Memory B cell (primary cell): Measurements from ENCODE around the gene GLI1.
"Not testable (repeated sequence)": the region's sequence is repeated elsewhere in the genome, so short reads cannot be mapped to it uniquely, and the experiment has no call there.

Source experiments
- ATAC-seq: fragments of 150-1000 bp; cut with Tn5 transposase; 2 replicates; pipeline ENCODE4 v1.10.0; 2021; ENCODE audit warnings: low read depth, mild to moderate bottlenecking, moderate library complexity
- DNase-seq, 2 donors: peaks; one replicate each; pipeline ENCODE4 v3.0.0; 2022; ENCODE audit warnings: low spot score in 2 of 2
- H3K27ac Mint-ChIP-seq: one replicate; pipeline ENCODE4 v1.8.0; 2022; ENCODE audit warnings: mild to moderate bottlenecking, moderate library complexity, mixed read lengths
- H3K27me3 Mint-ChIP-seq: one replicate; pipeline ENCODE4 v1.8.0; 2022; ENCODE audit warnings: mixed read lengths
- H3K36me3 Mint-ChIP-seq: one replicate; pipeline ENCODE4 v1.8.0; 2022; ENCODE audit warnings: mild to moderate bottlenecking, mixed read lengths
- H3K4me1 Mint-ChIP-seq: one replicate; pipeline ENCODE4 v1.8.0; 2022; ENCODE audit warnings: mixed read lengths
- H3K4me3 Mint-ChIP-seq: one replicate; pipeline ENCODE4 v1.8.0; 2022; ENCODE audit warnings: mild to moderate bottlenecking, moderate library complexity, mixed read lengths
- H3K9me3 Mint-ChIP-seq: one replicate; pipeline ENCODE4 v1.8.0; 2022; ENCODE audit warnings: mixed read lengths

The GLI1 gene

GRCh38 chr12:57481671-57482070 lies 22.1 kb downstream of the GLI1 start:
- ATAC-seq (no peak), DNase-seq (no peak)
- Mint-ChIP-seq H3K4me3 (peak overlapping the region; percentile 43), H3K27me3 (no peaks in the 10 kb centered on the region), H3K4me1 (peaks cover 47% of the 10 kb centered on the region), H3K36me3 (no peaks in the 10 kb centered on the region), H3K9me3 (no peaks in the 10 kb centered on the region), H3K27ac (peak overlapping the region; percentile 99)

- Mint-ChIP-seq H3K27ac (peak overlapping the region; percentile 54), H3K9me3 (no peaks in the 10 kb centered on the region), H3K4me3 (no peak overlapping the region), H3K4me1 (peaks cover 39% of the 10 kb centered on the region), H3K27me3 (no peaks in the 10 kb centered on the region), H3K36me3 (no peaks in the 10 kb centered on the region)
- no peak for ATAC-seq
- no peak for DNase-seq
Measured at GRCh38 chr12:57483466-57483865, 23.9 kb downstream of the GLI1 start.

GRCh38 chr12:57485695-57486094 lies 26.1 kb downstream of the GLI1 start:
- peaks cover 33% of the 10 kb centered on the region for H3K4me1 Mint-ChIP-seq
- H3K36me3 Mint-ChIP-seq, result peaks cover 3% of the 10 kb centered on the region
- DNase-seq, result no peak
- H3K4me3 Mint-ChIP-seq, result no peak overlapping the region
- no peaks in the 10 kb centered on the region for H3K27me3 Mint-ChIP-seq
- no peak for ATAC-seq
- H3K27ac Mint-ChIP-seq, result no peak overlapping the region
- no peaks in the 10 kb centered on the region for H3K9me3 Mint-ChIP-seq

GRCh38 chr12:57487055-57487596 lies 27.5 kb downstream of the GLI1 start:
- H3K4me1 Mint-ChIP-seq, result peaks cover 26% of the 10 kb centered on the region
- no peak overlapping the region for H3K27ac Mint-ChIP-seq
- no peak overlapping the region for H3K4me3 Mint-ChIP-seq
- H3K36me3 Mint-ChIP-seq, result peaks cover 11% of the 10 kb centered on the region
- no peak for DNase-seq
- H3K9me3 Mint-ChIP-seq, result no peaks in the 10 kb centered on the region
- no peak for ATAC-seq
- H3K27me3 Mint-ChIP-seq, result no peaks in the 10 kb centered on the region

GRCh38 chr12:57487597-57488401 lies 28.2 kb downstream of the GLI1 start, which contains the start of gene MARS1:
Gene MARS1, plus strand, starts transcription at chr12:57488068. Its CDS starts 23 bp downstream, at chr12:57488091.
- Mint-ChIP-seq H3K4me3 (peak within 1 kb of the TSS; percentile 91), H3K9me3 (no peaks in the 10 kb centered on the region), H3K27me3 (no peaks in the 10 kb centered on the region), H3K27ac (peak within 1 kb of the TSS; percentile 88), H3K36me3 (peaks cover 15% of the 10 kb centered on the region), H3K4me1 (peaks cover 26% of the 10 kb centered on the region)
- DNase-seq, result peak; percentile 72 to 86
- ATAC-seq, result peak; percentile 97

- Mint-ChIP-seq H3K36me3 (peaks cover 18% of the 10 kb centered on the region), H3K27ac (peak overlapping the region; percentile 88), H3K9me3 (no peaks in the 10 kb centered on the region), H3K27me3 (no peaks in the 10 kb centered on the region), H3K4me1 (peaks cover 23% of the 10 kb centered on the region), H3K4me3 (peak overlapping the region; percentile 91)
- DNase-seq (no peak), ATAC-seq (no peak)
Measured at GRCh38 chr12:57488402-57489156, 29.0 kb downstream of the GLI1 start.

- no peak for DNase-seq
- peak overlapping the region; percentile 91 for H3K4me3 Mint-ChIP-seq
- ATAC-seq, result no peak
- peaks cover 18% of the 10 kb centered on the region for H3K36me3 Mint-ChIP-seq
- H3K4me1 Mint-ChIP-seq, result peaks cover 22% of the 10 kb centered on the region
- no peaks in the 10 kb centered on the region for H3K9me3 Mint-ChIP-seq
- H3K27me3 Mint-ChIP-seq, result no peaks in the 10 kb centered on the region
- H3K27ac Mint-ChIP-seq, result peak overlapping the region; percentile 88
Measured at GRCh38 chr12:57489157-57489641, 29.6 kb downstream of the GLI1 start.

- no peak overlapping the region for H3K27ac Mint-ChIP-seq
- H3K4me1 Mint-ChIP-seq, result peaks cover 22% of the 10 kb centered on the region
- H3K36me3 Mint-ChIP-seq, result peaks cover 18% of the 10 kb centered on the region
- no peak for ATAC-seq
- no peaks in the 10 kb centered on the region for H3K27me3 Mint-ChIP-seq
- no peaks in the 10 kb centered on the region for H3K9me3 Mint-ChIP-seq
- H3K4me3 Mint-ChIP-seq, result no peak overlapping the region
- no peak for DNase-seq
Measured at GRCh38 chr12:57490126-57490525, 30.5 kb downstream of the GLI1 start.

GRCh38 chr12:57491393-57492280 lies 32.1 kb downstream of the GLI1 start:
- peak overlapping the region; percentile 2 for H3K4me3 Mint-ChIP-seq
- H3K36me3 Mint-ChIP-seq, result peaks cover 20% of the 10 kb centered on the region
- H3K27me3 Mint-ChIP-seq, result no peaks in the 10 kb centered on the region
- no peaks in the 10 kb centered on the region for H3K9me3 Mint-ChIP-seq
- no peak for ATAC-seq
- no peak for DNase-seq
- H3K4me1 Mint-ChIP-seq, result peaks cover 22% of the 10 kb centered on the region
- H3K27ac Mint-ChIP-seq, result peak overlapping the region; percentile 39

- ATAC-seq, H3K27me3 Mint-ChIP-seq, H3K27ac Mint-ChIP-seq, H3K9me3 Mint-ChIP-seq, DNase-seq, H3K4me3 Mint-ChIP-seq: not testable (repeated sequence)
- Mint-ChIP-seq H3K4me1 (peaks cover 19% of the 10 kb centered on the region), H3K36me3 (peaks cover 32% of the 10 kb centered on the region)
Measured at GRCh38 chr12:57495051-57495701, 35.6 kb downstream of the GLI1 start.

GRCh38 chr12:57496822-57497221 lies 37.2 kb downstream of the GLI1 start:
- H3K4me3 Mint-ChIP-seq, result no peak overlapping the region
- peak overlapping the region; percentile 49 for H3K27ac Mint-ChIP-seq
- ATAC-seq (no peak), DNase-seq (no peak)
- H3K27me3 Mint-ChIP-seq, result no peaks in the 10 kb centered on the region
- H3K36me3 Mint-ChIP-seq, result peaks cover 36% of the 10 kb centered on the region
- H3K4me1 Mint-ChIP-seq, result peaks cover 18% of the 10 kb centered on the region
- H3K9me3 Mint-ChIP-seq, result no peaks in the 10 kb centered on the region

- H3K27ac Mint-ChIP-seq, result peak overlapping the region; percentile 49
- H3K36me3 Mint-ChIP-seq, result peaks cover 37% of the 10 kb centered on the region
- peaks cover 18% of the 10 kb centered on the region for H3K4me1 Mint-ChIP-seq
Measured at GRCh38 chr12:57497223-57498131, 37.9 kb downstream of the GLI1 start.

More at GRCh38 chr12:57497223-57498131, 37.9 kb downstream of the GLI1 start:
- no peaks in the 10 kb centered on the region for H3K27me3 Mint-ChIP-seq
- ATAC-seq, result peak; percentile 57
- DNase-seq, result no peak
- H3K4me3 Mint-ChIP-seq, result no peak overlapping the region
- H3K9me3 Mint-ChIP-seq, result no peaks in the 10 kb centered on the region
